HG02885 (cell line): ENCODE data around the gene PTPRT.

Source experiments
- ATAC-seq: cut with Tn5 transposase; IDR thresholded peaks from one replicate; pipeline ENCODE4 v1.9.1; 2021; ENCODE audit warnings: mild to moderate bottlenecking; ENCODE audit not compliant: unreplicated experiment, poor library complexity

Gene PTPRT

DNA sequence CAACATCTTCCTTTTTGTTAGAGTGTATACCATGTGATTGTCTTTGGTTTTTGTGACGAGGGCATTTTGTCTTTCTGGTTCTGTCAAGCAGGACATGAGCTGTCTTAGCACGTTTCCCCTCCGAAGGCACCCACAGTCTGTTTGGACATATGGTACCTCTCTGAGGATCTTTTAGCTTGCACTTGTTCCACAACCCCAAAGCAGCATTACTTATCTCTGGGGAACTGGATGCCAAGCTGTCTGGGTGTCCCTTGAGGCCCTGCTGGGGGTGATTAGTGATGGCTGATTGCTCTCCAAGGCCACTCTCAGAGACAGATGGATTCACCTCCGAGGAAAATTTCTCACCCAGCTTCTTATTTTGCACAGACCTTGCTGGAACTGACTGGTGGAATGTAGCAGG lies 1126.6 kb downstream of the PTPRT start:
- no peak for ATAC-seq

DNA sequence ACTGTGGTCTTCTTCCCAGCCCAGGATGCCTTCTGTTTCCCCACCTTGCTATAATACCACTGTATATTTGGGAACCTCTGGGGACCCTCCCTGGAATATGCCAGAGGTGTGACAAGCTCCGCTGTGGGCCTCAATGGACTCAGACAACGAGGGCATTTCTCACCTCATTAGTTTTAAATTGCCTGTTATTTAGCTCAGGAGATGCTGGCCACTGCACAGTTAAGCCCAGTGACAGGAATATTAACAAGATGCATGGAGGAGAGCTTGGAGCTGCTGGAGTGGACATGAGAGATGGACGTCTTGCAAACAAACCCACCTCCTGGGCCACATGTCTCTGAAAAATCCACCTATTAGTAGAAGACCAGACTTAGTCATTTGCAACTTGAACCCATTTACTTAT lies 1136.4 kb downstream of the PTPRT start:
- no peak for ATAC-seq

DNA sequence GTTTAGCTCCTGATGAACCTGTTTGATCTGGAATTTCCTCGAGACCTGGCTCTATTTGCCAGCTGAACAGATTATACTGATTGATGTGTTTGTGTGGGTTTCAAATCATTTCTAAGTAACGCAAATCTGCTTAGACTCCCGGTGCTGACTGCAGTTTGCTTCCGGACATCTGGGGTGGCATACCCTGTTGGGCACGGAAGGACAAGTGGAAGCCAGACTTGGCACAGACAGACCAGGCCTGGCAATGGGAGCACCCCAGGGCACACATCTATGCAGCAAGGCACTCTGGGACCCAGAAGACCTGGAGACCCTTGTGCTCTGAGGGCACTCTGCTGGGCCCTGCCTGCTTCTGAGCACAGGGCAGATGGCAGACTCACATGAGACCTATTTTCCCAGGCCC lies 1137.8 kb downstream of the PTPRT start:
- no peak for ATAC-seq

DNA sequence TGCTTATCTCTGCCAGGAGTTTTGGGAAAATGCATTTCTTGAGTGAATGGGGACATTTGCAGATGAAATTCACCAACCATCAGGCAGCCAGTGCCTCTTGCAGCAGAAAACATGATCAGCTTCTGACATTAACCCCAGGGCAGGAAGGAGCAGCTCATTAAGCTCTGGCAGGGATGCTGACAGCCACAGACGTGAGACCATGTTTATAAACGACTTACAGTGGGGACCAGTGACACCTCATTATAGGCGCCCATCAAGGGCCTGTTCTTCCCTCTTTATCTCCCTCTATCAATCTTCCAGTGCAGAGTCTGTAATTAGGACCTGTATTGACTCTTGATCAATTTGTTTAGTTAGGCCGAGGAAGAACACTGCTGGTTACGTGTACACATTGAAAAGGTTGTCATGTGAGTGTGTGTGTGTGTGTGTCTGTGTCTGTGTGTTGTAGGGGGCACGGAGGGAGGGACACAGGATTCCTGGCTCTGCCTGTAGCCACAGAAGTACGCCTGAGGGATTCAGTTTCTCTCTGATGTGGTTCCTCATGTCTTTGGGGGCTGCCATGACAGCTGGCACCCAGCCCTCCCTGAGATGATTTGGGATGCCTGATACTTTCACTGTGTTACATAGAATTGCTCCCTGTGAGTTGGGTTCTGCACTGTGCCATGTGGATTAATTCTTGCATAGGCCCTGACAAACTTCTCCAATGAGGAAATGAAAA lies 1143.2 kb downstream of the PTPRT start:
- ATAC-seq, result no peak

DNA sequence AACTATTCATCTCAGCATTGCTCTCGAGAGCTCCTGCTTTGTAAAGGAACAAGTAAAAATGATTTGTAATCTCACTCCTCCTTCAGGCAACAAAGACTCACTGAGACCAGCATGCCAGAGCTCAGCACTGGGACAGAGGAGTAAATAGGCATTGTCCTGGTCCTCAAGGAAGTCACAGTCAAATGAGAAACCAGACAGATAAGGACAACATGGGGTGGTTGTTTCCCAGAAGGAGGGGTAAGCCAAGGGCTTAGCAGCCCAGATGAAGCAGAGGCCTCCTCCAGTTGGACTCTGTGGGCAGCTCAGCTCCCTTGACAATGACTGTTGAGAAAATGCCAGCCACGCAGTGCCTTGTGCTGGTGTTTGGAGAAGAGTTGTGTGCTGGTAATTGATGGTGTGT lies 1145.8 kb downstream of the PTPRT start:
- ATAC-seq, result no peak

DNA sequence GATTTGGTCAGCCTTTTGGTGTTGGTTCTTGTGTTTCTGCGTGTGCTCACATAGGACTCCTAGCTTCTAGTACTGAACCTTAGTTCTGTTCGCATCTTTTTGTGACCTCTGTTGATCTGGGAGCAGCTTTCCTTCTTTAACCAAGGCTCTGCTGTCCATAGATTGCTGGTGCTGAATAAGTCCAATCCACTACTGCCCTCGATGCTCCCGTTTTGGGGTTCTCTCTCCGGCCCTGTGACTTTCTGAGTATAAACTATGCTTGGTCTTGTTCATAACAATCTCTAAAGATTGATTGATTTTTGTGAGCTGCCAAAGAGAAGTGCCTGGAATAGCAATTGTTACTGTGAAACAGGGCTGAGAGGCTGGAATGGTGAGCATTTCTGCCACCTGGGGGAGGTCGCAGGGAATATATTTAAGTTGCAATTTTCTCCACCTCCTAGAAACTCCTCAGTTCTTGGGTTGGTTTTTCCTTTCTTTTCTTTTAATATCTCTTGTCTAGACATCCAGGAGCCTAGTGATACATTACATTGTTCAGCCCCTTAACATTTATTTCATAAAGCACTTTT lies 1148.6 kb downstream of the PTPRT start:
- no peak for ATAC-seq

DNA sequence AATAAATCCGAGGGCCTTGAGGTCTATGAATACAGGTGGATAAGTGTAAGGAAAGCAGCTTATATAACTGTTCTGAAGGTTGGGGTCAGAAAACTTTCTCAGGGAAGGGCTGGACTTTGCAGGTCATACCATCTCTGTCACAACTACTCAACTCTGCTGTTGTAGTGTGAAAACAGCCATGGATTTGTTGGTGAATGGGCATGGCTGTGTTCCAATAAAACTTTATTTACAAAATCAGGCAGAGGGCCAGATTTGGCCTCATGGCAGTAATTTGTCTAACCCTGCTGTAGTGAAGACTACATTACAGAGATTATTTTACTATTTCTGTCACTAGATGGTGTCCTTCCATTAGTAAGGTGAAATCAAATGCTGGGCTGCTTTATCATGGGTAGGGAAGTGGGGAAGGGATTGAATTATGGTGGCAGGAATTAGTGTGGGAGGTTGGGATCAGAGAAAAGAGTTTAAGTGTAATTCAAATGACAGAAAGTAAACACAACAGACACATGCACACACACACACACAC lies 1161.9 kb downstream of the PTPRT start:
- no peak for ATAC-seq

DNA sequence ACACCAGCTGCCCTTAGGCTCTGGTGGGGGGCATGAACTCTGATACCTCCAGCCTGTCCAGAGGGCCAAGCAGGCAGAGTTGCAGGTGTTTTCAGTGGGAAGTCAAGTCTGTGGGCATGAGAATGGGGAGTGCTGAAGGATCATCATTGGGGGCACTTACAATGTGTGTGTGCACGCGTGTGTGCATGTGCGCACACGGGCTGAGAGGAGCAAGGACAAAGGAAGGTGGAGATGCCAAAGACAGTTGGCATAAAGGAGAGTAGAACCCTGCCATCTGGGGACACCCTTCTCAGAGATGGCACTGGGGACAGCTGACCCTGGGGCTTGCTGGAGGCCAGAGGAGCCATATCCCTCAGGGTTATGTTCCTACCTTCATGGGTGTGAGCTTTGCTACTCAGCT lies 1163.1 kb downstream of the PTPRT start:
- no peak for ATAC-seq

DNA sequence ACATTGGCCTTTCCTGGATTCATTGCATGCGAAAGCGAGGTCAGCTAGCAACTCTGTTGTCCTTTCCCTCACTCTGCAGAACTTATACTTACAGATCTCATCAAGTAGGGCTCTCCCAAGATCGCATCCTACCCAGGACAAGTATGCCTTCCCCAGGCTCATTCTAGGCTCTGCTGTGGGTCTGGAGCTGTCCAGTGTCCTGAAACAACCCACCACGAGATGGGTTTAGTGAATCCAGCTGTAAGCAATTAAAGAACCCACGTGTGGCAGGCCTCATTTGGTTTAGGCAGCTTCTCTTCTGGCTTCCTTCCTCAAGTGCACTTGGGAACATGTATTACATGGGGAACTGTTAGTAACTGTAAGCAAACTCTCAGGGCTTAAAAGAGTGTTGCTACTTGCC lies 1165.1 kb downstream of the PTPRT start:
- ATAC-seq, result no peak
